Endodermal cell (in vitro differentiated cells): ENCODE results near the gene CD52. TPM values are rescaled to one million over a fixed set of nuclear protein-coding genes. Genes with fewer than 3 reads are reported as not detected.

Experiments
- DNase-seq: peaks from one replicate; pipeline ENCODE4 v3.0.0-alpha.2; 2017
- H3K27ac ChIP-seq: 2 replicates; pipeline ENCODE4 v1.5.1; 2013; ENCODE audit warnings: mild to moderate bottlenecking, low read depth, low read length, moderate library complexity
- H3K27me3 ChIP-seq: 2 replicates; pipeline ENCODE4 v1.6.1; 2013; ENCODE audit warnings: mild to moderate bottlenecking, low read length, moderate library complexity; ENCODE audit not compliant: insufficient read depth, control insufficient read depth, poor library complexity, severe bottlenecking
- H3K36me3 ChIP-seq: 2 replicates; pipeline ENCODE4 v1.7.0; 2013; ENCODE audit warnings: mild to moderate bottlenecking, low read length, moderate library complexity; ENCODE audit not compliant: control insufficient read depth, insufficient read depth
- H3K4me1 ChIP-seq: one replicate; pipeline ENCODE4 v1.7.0; 2013; ENCODE audit warnings: low read length; ENCODE audit not compliant: control insufficient read depth, insufficient read depth
- H3K4me3 ChIP-seq: 2 replicates; pipeline ENCODE4 v1.5.1; 2013; ENCODE audit warnings: mild to moderate bottlenecking, low read length, moderate library complexity
- H3K9ac ChIP-seq: 2 replicates; pipeline ENCODE4 v1.6.1; 2013; ENCODE audit warnings: mild to moderate bottlenecking, low read length, moderate library complexity; ENCODE audit not compliant: poor library complexity, severe bottlenecking; ENCODE audit errors: extremely low read depth
- H3K9me3 ChIP-seq: 2 replicates; pipeline ENCODE4 v1.6.1; 2013; ENCODE audit warnings: mild to moderate bottlenecking, low read length, moderate library complexity; ENCODE audit not compliant: control insufficient read depth
- H3K27ac Mint-ChIP-seq: 2 replicates; pipeline ENCODE4 v1.8.0; 2020; ENCODE audit warnings: mixed read lengths
- H3K27me3 Mint-ChIP-seq: 2 replicates; pipeline ENCODE4 v1.8.0; 2021; ENCODE audit warnings: mild to moderate bottlenecking, mixed read lengths; ENCODE audit not compliant: insufficient read depth
- H3K36me3 Mint-ChIP-seq: 2 replicates; pipeline ENCODE4 v1.8.0; 2020; ENCODE audit warnings: low read depth, mixed read lengths
- H3K4me1 Mint-ChIP-seq: 2 replicates; pipeline ENCODE4 v1.8.0; 2020; ENCODE audit warnings: mixed read lengths
- H3K4me3 Mint-ChIP-seq: 2 replicates; pipeline ENCODE4 v1.8.0; 2020; ENCODE audit warnings: mild to moderate bottlenecking, moderate library complexity, mixed read lengths
- H3K9me3 Mint-ChIP-seq: 2 replicates; pipeline ENCODE4 v1.8.0; 2020; ENCODE audit warnings: mild to moderate bottlenecking, mixed read lengths
- WGBS, 2 experiments: methylation state at CpG; one replicate each; pipeline versions ENCODE4 v1.1.5 to v1.1.7; 2013; ENCODE audit warnings: missing lambda C conversion rate in 2 of 2, mixed read lengths in 1 of 2; ENCODE audit not compliant: insufficient coverage in 1 of 2, insufficient read length in 1 of 2; 5-methylcytosine and 5-hydroxymethylcytosine counted together
- total RNA-seq, 2 donors: library from RNA; stranded (reverse); fragmentation: NEBNext Ultra II Directional in 1 of 2; extraction: Animal tissue kit (Norgen Biotek cat#: 25700) in 1 of 2; gene quantifications; 2 replicates in 1 of 2; 3 replicates in 1 of 2; pipeline ENCODE4 v1.2.1, GENCODE V29; 2021
- TF ChIP-seq, protein P1 (sequence below): fragments of 200-600 bp; sonication (generic); conservative IDR thresholded peaks from 2 replicates; pipeline ENCODE4 v1.5.0; 2021; ENCODE audit warnings: antibody characterized with exemption, mild to moderate bottlenecking

CD52 gene
- total RNA-seq, 2 donors from 2014 or later = 3.7 to 4.4 TPM

DNA sequence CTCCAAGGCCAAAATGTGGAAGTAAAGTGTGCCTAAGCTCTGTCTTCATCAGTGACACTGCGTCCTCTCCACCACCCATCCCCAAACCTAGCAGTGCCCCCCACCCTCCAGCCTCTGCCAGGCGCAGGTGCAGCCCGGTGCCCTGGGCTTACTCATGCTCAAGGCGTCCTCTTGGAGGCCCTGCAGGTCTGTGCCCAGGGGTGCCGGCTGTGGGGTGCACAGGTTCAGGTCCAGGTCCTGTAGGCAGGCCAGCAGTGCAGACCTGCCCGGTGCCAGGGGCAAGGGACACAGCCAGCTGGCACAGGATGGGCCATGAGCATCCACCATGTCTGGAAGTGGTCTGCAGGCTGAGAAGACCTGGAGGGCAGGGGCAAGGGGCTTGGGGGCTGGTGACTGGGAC is 49.7 kb downstream of the CD52 start:
- no peak overlapping the region for H3K9ac ChIP-seq
- no peak overlapping the region for H3K4me3 Mint-ChIP-seq
- TF ChIP-seq, protein P1, sequence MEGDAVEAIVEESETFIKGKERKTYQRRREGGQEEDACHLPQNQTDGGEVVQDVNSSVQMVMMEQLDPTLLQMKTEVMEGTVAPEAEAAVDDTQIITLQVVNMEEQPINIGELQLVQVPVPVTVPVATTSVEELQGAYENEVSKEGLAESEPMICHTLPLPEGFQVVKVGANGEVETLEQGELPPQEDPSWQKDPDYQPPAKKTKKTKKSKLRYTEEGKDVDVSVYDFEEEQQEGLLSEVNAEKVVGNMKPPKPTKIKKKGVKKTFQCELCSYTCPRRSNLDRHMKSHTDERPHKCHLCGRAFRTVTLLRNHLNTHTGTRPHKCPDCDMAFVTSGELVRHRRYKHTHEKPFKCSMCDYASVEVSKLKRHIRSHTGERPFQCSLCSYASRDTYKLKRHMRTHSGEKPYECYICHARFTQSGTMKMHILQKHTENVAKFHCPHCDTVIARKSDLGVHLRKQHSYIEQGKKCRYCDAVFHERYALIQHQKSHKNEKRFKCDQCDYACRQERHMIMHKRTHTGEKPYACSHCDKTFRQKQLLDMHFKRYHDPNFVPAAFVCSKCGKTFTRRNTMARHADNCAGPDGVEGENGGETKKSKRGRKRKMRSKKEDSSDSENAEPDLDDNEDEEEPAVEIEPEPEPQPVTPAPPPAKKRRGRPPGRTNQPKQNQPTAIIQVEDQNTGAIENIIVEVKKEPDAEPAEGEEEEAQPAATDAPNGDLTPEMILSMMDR = no peak
- no peak overlapping the region for H3K27ac Mint-ChIP-seq
- peaks cover 10% of the 10 kb centered on the region for H3K27me3 ChIP-seq
- peaks cover 39% of the 10 kb centered on the region for H3K27me3 Mint-ChIP-seq
- H3K36me3 Mint-ChIP-seq = no peaks in the 10 kb centered on the region
- no peak for DNase-seq
- H3K4me1 ChIP-seq = no peaks in the 10 kb centered on the region
- peaks cover 2% of the 10 kb centered on the region for H3K4me1 Mint-ChIP-seq
- peaks cover 7% of the 10 kb centered on the region for H3K9me3 ChIP-seq
- no peaks in the 10 kb centered on the region for H3K36me3 ChIP-seq
- H3K9me3 Mint-ChIP-seq = peaks cover 8% of the 10 kb centered on the region
- no peak overlapping the region for H3K27ac ChIP-seq
- H3K4me3 ChIP-seq = no peak overlapping the region
- WGBS, 2 experiments = 86 to 92% methylated on average over 4 to 6 of the region's 6 CpGs

DNA sequence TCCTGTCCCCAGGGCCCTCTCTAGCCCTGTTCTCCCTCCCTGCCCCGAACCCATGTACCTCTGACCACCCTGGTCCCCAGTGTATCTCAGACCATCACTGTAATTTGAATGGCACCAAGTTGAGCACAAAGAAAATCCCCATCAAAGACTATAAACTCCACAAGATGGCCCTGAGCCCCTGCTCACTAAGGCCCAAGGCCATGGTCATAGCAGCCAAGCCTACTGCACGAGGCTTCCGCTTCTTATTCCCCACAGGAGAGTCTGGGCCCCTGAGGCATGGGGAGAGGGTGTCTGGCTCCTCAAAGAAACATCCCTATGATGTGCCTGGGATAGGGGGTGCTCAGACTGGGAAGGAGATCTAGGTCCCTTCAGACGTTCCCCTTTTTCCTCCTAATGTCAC is 50.2 kb downstream of the CD52 start:
- Histone ChIP-seq H3K4me3 (no peak overlapping the region), H3K27me3 (peaks cover 8% of the 10 kb centered on the region), H3K36me3 (no peaks in the 10 kb centered on the region), H3K27ac (no peak overlapping the region), H3K9ac (no peak overlapping the region), H3K9me3 (peaks cover 7% of the 10 kb centered on the region), H3K4me1 (no peaks in the 10 kb centered on the region)
- no peak overlapping the region for H3K27ac Mint-ChIP-seq
- WGBS, 2 experiments = 83 to 100% methylated on average over 2 to 4 of the region's 4 CpGs
- H3K36me3 Mint-ChIP-seq = no peaks in the 10 kb centered on the region
- TF ChIP-seq, protein P1 = no peak
- no peak for DNase-seq
- H3K9me3 Mint-ChIP-seq = peaks cover 8% of the 10 kb centered on the region
- peaks cover 34% of the 10 kb centered on the region for H3K27me3 Mint-ChIP-seq
- no peak overlapping the region for H3K4me3 Mint-ChIP-seq
- peaks cover 2% of the 10 kb centered on the region for H3K4me1 Mint-ChIP-seq

DNA sequence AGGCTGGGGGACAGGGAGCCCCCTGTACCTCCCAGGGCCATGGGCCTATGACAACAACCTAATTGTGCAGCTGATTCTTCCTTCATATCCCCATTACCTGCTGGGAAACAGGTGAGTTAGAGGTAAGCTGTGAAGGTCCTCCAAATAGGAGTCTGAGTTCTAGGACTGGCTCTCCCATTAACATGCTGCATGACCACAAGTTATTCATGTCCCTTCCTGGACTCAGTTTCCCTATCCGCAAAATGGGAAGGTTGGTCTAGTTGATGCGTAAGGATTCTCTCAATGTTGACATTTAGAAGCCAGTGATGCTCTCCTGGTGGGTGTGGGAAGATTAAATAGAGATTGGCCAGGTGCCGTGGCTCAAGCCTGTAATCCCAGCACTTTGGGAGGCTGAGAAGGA is 50.7 kb downstream of the CD52 start:
- H3K9me3 Mint-ChIP-seq = peaks cover 8% of the 10 kb centered on the region
- H3K27me3 ChIP-seq = peaks cover 8% of the 10 kb centered on the region
- no peaks in the 10 kb centered on the region for H3K36me3 ChIP-seq
- H3K27me3 Mint-ChIP-seq = peaks cover 29% of the 10 kb centered on the region
- no peak overlapping the region for H3K9ac ChIP-seq
- no peak overlapping the region for H3K4me3 Mint-ChIP-seq
- no peak overlapping the region for H3K4me3 ChIP-seq
- DNase-seq = no peak
- 97 to 100% methylated on average over 3 of the region's 3 CpGs for WGBS, 2 experiments
- H3K9me3 ChIP-seq = peaks cover 7% of the 10 kb centered on the region
- H3K36me3 Mint-ChIP-seq = no peaks in the 10 kb centered on the region
- H3K4me1 ChIP-seq = no peaks in the 10 kb centered on the region
- TF ChIP-seq, protein P1 = no peak
- H3K27ac ChIP-seq = no peak overlapping the region
- peaks cover 2% of the 10 kb centered on the region for H3K4me1 Mint-ChIP-seq
- no peak overlapping the region for H3K27ac Mint-ChIP-seq

Other genes with a start within 250 kb of the CD52 start
- gene PDIK1L, start 206.1 kb upstream of the CD52 start, total RNA-seq = 1 to 10 TPM; 7.1 to 7.3 TPM
- gene FAM110D, start 158.9 kb upstream of the CD52 start, total RNA-seq = 1 to 10 TPM in 1 of 2 donors, under 1 TPM in 1; 0.38 to 1.1 TPM
- not detected for gene C1orf232, start 149.0 kb upstream of the CD52 start, total RNA-seq
- gene ZNF593, start 148.1 kb upstream of the CD52 start, total RNA-seq = 10 to 100 TPM; 31.4 to 33.7 TPM
- not detected for gene ZNF593OS, start 146.1 kb upstream of the CD52 start, total RNA-seq
- gene CNKSR1, start 140.5 kb upstream of the CD52 start, total RNA-seq = 10 to 100 TPM; 35.8 to 44.1 TPM
- gene CATSPER4, start 127.4 kb upstream of the CD52 start, total RNA-seq = under 1 TPM; 0.20 to 0.35 TPM
- 10 to 100 TPM; 25.6 to 43.6 TPM for gene CEP85, start 83.8 kb upstream of the CD52 start, total RNA-seq
- gene SH3BGRL3, start 37.9 kb upstream of the CD52 start, total RNA-seq = 100 to 1,000 TPM; 119 to 132 TPM
- 10 to 100 TPM; 24.3 to 30.3 TPM for gene UBXN11, start 11.3 kb upstream of the CD52 start, total RNA-seq
- 10 to 100 TPM in 1 of 2 donors, 1 to 10 TPM in 1; 9.0 to 15.1 TPM for gene CRYBG2, start 36.2 kb downstream of the CD52 start, total RNA-seq
- not detected for gene ZNF683, start 54.8 kb downstream of the CD52 start, total RNA-seq
- gene LIN28A, start 92.9 kb downstream of the CD52 start, total RNA-seq = 1,000 to 10,000 TPM in 1 of 2 donors, 100 to 1,000 TPM in 1; 867 to 1,041 TPM
- 10 to 100 TPM; 51.1 to 55.1 TPM for gene DHDDS, start 114.4 kb downstream of the CD52 start, total RNA-seq
- 100 to 1,000 TPM; 671 to 773 TPM for gene HMGN2, start 154.5 kb downstream of the CD52 start, total RNA-seq
- 10 to 100 TPM; 41.3 TPM for gene RPS6KA1, start 211.8 kb downstream of the CD52 start, total RNA-seq